SK-N-SH (cell line): Measurements from ENCODE around the gene TACC2.

Source experiments
- FOXM1 ChIP-seq: IDR thresholded peaks from 2 replicates; pipeline ENCODE4 v1.4.0; 2012; ENCODE audit warnings: low read depth, mild to moderate bottlenecking
- IRF3 ChIP-seq: fragments of 150-350 bp; IDR thresholded peaks from 2 replicates; pipeline ENCODE4 v1.6.1; 2016; ENCODE audit warnings: mild to moderate bottlenecking, low read depth, low read length
- NRF1 ChIP-seq: IDR thresholded peaks from 2 replicates; pipeline ENCODE4 v1.6.1; 2012; ENCODE audit warnings: low read depth, mild to moderate bottlenecking, low read length
- TAF1 ChIP-seq: IDR thresholded peaks from 2 replicates; pipeline ENCODE4 v1.6.1; 2012; ENCODE audit warnings: low read depth, mild to moderate bottlenecking, low read length, moderate library complexity, borderline replicate concordance

- no peak for TF ChIP-seq IRF3
- no peak for TF ChIP-seq NRF1
- TF ChIP-seq FOXM1 = no peak
- no peak for TF ChIP-seq TAF1
Observed at GRCh38 chr10:122243550-122243949, 254.6 kb downstream of the TACC2 start.
